ENCODE results near the gene C1GALT1. TPM values are rescaled to one million over a fixed set of nuclear protein-coding genes. Genes with fewer than 3 reads are reported as not detected.

Gene C1GALT1
- total RNA-seq = 33.8 and 45.4 TPM in 2 replicates

GRCh38 chr7:7182156-7183060 is at the start of gene C1GALT1:
TSS of gene C1GALT1 (plus strand) at chr7:7182544. CDS start at chr7:7234320, 51,776 bp downstream.

